GM18873 (cell line): ENCODE results near the gene BTLA.
"Not testable (repeated sequence)": the region's sequence is repeated elsewhere in the genome, so short reads cannot be mapped to it uniquely, and the experiment has no call there.

Experiments
- ATAC-seq: cut with Tn5 transposase; IDR thresholded peaks from one replicate; pipeline ENCODE4 v1.9.1; 2021; ENCODE audit warnings: mild to moderate bottlenecking, moderate library complexity, moderate number of reproducible peaks; ENCODE audit not compliant: unreplicated experiment, low FRiP score

BTLA gene

GRCh38 chr3:112492124-112492523 is 7.1 kb downstream of the BTLA start:
- ATAC-seq = no peak

DNA sequence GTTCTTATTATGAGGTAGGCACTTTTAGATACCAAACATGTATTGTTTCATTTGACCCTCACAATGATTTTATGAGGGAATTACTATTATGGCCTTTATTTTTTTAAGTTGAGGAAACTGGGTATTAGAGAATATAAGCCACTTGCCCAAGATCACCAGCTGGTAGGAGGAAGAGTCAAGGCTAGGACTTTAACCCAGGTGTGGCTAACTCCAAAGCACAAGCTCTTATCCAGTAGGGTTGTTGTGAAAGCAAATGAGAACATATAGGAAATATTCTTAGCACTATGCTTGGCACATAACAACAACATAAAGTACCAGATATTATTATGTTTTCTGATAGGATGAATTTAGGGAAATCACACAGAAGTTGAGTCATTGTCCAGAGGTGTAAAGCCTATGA is 7.9 kb downstream of the BTLA start:
- ATAC-seq = no peak

DNA sequence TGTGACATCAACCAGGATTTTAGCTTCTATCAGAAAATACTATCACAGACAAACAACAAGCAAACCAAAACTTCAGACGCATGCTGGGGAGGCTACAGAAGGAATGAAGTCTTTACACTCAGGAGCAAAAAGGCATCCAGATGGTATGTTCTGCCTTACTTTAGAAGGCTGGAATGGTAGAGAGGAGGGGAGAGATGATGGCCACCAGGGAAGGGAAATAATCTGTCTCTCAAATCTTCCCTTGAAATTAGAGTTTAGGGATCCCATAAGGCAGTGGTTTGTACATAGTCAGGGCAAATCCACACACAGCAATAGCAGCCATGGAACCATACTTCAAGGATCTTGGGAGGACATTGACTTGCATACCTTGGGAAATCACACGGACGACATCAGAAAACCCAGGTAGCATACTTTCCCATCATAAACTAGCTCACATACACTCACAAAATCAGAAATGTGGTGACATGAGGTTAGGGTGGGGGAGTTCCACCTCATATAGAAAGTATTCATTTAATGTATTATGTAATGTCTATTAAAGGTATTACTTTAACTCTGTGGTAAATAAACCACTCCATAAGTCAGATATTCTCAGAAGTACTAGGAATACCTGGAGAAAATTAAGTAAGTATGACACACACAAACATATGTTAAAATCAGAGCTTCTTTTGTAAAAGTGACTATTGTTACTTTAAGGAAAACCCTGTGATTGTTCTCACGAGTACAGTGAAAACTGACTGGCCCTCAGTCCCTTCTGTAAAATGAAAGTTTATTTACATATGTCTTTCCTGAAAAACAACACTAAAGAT is 9.4 kb downstream of the BTLA start:
- ATAC-seq = peak; percentile 50

DNA sequence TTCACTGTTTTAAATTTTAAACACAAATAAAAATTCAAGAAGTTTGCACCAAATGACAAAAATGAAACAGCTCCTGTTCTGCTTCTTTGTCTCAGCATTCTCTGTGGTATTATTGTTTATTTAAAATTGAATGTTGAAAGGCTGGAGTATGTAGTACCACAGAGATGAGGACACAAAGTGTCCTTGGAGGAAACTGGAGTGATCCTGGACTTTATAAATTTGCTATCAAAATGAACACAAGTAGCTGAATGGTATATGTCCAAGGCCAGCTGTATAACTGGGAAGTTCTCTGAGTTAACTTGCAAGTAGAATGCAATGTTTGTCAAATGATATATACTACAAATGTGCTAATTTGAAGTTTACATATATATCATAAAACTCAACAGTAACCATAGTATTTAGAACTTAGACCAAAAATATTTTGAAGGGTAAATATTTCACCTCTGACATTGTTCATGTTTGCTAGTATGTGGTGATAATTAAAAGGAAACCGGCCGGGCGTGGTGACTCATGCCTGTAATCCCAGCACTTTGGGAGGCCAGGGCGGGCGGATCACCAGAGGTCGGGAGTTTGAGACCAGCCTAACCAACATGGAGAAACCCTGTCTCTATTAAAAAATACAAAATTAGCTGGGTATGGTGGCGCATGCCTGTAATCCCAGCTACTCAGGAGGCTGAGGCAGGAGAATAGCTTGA is 12.3 kb downstream of the BTLA start:
- no peak for ATAC-seq

- ATAC-seq = no peak
Observed at GRCh38 chr3:112484352-112484751, 14.9 kb downstream of the BTLA start.

DNA sequence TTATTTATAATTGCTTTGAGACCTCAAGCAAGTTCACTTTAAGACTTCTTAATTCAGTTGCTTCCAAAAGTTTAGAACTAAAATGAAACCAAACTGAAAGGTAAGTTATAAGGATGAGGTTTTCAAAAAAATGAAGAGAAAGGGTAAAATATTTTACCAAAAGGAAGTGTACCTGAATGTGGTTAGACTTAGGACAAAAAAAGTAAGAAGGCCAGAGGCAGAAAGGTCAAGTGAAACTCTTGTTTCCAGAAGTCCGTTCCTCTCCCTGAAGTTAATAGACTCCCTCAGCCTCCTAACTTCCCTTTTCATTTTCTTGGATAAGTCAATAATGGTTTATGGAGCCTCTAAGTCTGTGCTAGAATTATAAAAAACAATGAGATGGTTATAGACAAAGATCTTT is 16.6 kb downstream of the BTLA start:
- no peak for ATAC-seq

- ATAC-seq = no peak
Observed at GRCh38 chr3:112481302-112481721, 18.0 kb downstream of the BTLA start.

- no peak for ATAC-seq
Observed at GRCh38 chr3:112477891-112478290, 21.4 kb downstream of the BTLA start.

DNA sequence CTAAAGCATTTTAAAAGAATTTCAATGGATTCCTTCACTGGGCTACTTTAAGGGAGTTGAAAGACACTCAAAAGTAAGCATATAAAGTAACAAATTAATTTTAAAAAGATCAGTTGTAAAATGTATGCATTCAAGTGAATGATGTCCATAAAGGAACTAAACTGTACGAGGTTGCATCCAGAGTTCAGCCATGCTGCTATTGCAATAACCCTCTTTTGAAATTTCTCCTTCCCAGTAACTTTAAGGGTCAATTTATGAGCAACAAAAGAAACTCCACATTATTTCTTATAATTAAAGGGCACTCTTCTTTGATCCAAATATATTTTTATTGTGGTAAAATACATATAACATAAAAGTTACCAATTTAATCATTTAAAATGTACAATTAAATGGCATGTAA is 22.9 kb downstream of the BTLA start:
- ATAC-seq = no peak

DNA sequence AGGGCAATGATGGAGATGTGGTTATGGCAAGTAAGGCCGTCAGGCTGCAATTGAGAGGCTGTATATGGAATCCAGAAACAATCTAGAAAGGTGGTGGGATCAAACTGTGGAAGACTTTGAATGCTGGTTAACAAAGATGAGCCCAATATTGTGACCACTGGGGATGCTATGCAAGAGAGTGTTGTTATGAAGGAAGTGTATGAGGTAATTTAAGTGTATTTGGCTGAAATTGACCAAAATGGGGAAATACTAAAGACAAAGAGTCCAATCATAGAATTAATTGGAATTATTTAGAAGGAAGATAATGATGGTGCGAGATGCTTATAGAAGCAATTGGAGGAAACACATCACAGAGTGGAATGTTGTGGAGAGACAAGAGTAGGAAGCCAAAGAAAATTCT is 24.5 kb downstream of the BTLA start:
- no peak for ATAC-seq

DNA sequence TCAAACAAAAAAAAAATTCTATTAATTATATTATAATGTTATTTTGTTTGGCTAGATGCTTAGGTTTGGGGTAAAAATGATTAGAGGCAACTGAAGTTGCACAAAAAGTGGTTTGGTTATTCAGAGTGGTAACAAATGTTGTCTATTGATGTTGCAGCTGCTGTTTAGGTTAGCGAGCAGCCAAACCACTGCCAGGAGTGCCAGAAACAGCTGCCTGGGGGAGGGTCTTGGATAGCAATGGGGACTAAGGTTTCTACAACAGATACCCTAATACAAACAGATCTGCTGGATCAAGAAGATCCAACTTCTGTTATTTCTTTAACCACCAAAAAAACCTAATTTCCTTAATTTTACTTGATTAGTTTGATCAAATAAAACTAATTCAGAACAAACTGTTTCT is 26.6 kb downstream of the BTLA start:
- no peak for ATAC-seq

GRCh38 chr3:112471596-112472325 is 27.5 kb downstream of the BTLA start:
- no peak for ATAC-seq

GRCh38 chr3:112470788-112471187 is 28.5 kb downstream of the BTLA start:
- ATAC-seq = no peak

- ATAC-seq = no peak
Observed at GRCh38 chr3:112469671-112470070, 29.6 kb downstream of the BTLA start.

DNA sequence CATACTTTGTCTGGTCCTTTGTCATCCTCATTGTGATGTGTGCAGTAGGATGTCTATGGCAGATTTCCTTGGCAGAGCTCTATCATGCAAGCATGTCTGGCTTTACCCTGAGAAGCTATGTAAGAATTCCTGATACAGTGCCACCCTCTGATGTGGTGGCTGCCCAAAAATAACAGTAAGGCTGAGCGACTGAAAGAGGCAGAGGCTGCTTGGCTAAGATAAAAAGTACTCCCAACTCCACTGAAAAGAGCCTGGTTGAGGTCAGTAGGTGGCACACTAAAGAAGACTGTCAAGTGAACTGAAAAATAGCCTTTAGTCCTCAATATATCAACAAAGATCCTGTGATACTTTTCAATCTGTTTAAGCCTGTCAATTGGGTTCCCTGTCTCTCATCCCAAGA is 31.7 kb downstream of the BTLA start:
- ATAC-seq = no peak

- ATAC-seq = no peak
Observed at GRCh38 chr3:112466020-112466419, 33.3 kb downstream of the BTLA start.

- ATAC-seq = peak; percentile 43
Observed at GRCh38 chr3:112464264-112464663, 35.0 kb downstream of the BTLA start.

GRCh38 chr3:112463250-112463649 is 36.0 kb downstream of the BTLA start:
- ATAC-seq = no peak

GRCh38 chr3:112461787-112462186 is 37.5 kb downstream of the BTLA start:
- not testable (repeated sequence) for ATAC-seq

- ATAC-seq = peak; percentile 63
Observed at GRCh38 chr3:112460519-112461195, 38.6 kb downstream of the BTLA start.

DNA sequence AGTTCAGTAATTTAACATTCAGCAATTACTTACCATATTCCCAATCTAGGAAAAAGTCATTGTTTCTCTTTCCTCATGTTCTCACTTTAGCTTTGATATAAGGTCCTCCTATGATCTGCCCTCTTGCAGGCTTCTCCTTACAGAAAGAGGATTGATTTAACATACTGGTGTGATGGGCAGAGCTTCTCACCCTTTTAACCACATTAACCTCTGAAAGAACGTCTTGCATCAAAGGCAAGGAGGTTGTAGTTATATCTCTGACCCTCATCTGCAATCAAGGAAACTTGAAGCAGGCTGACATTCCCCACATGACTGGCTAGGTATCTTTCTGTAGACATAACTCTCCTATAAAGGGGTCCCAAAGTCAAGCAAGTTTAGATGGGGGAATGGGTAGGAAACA is 39.5 kb downstream of the BTLA start:
- ATAC-seq = peak; percentile 40
